ENCODE data around the gene ATXN1. TPM values are rescaled to one million over a fixed set of nuclear protein-coding genes. Genes with fewer than 3 reads are reported as not detected.

Gene ATXN1
- total and polyA plus RNA-seq, 2 of the 13 experiments (the other 11 are each of a cell fraction or from before 2014, with no cell fraction given), result 20.7 to 39.5 TPM

GRCh38 chr6:16654701-16655100 is 106.6 kb downstream of the ATXN1 start (continued):
- no peak for TF ChIP-seq ZNF609 (CRISPR knock-in tag; IDR thresholded peaks at IDR 0.05; ENCODE audit: borderline replicate concordance)
- TF ChIP-seq DRAP1 (CRISPR knock-in tag; IDR thresholded peaks at IDR 0.05), result no peak
- TF ChIP-seq ATF3 (CRISPR knock-in tag; IDR thresholded peaks at IDR 0.05), result no peak
- no peak for TF ChIP-seq MIER2 (CRISPR knock-in tag; IDR thresholded peaks at IDR 0.05)
- no peak for TF ChIP-seq ZNF205 (CRISPR knock-in tag; IDR thresholded peaks at IDR 0.05)
- no peak for TF ChIP-seq GFI1 (CRISPR knock-in tag; IDR thresholded peaks at IDR 0.05; ENCODE audit: borderline replicate concordance)

- Histone ChIP-seq H3K27ac (ENCODE audit: extremely low read length, insufficient read depth, low read length) (no peak overlapping the region), H4K20me1 (ENCODE audit: insufficient read depth, low read length) (no peaks in the 10 kb centered on the region), H3K9ac (ENCODE audit: insufficient read depth, low read depth, low read length) (no peak overlapping the region), H2AFZ (ENCODE audit: low read length) (no peak overlapping the region), H3K4me1 (ENCODE audit: insufficient read depth, low read length) (no peaks in the 10 kb centered on the region), H3K4me2 (ENCODE audit: low read depth, low read length) (no peak overlapping the region), H3K4me3 (replicated peaks in 1 of 3; ENCODE audit: insufficient read depth in 1 of 3, low read depth in 2 of 3, low read length in 3 of 3) (no peak overlapping the region), H3K79me2 (ENCODE audit: insufficient read depth, low read length) (no peaks in the 10 kb centered on the region), H3K36me3 (replicated peaks in 1 of 2; ENCODE audit: control insufficient read depth in 1 of 2, insufficient read depth in 2 of 2, low read length in 2 of 2) (peaks cover 22 to 46% of the 10 kb centered on the region in 2 experiments), H3K27me3 (ENCODE audit: control insufficient read depth in 1 of 2, insufficient read depth in 2 of 2, low read length in 2 of 2) (no peaks in the 10 kb centered on the region), H3K9me3 (ENCODE audit: low read length) (no peaks in the 10 kb centered on the region)
- POLR2A ChIA-PET, result no interaction called here
- no peak for DNase-seq (ENCODE audit: low spot score)
- CTCF ChIA-PET (ENCODE audit: low intra/inter-chr PET ratio, low total read pairs), result no interaction called here
- WGBS (ENCODE audit: low lambda C conversion rate), result 98% methylated on average over 5 of the region's 7 CpGs
- no TSS peak for BruUV-seq (replicated peaks)
- intact Hi-C loops (cut with micrococcal nuclease; ENCODE audit: unreplicated experiment), result no loop called here
- no peak for ATAC-seq
- in situ Hi-C loops (cut with HindIII; ENCODE audit: extremely low pct_ligation_motif_present, low pct_unique_long_range_greater_than_20kb), result no loop called here
- TF ChIP-seq ZNF609 (CRISPR knock-in tag; IDR thresholded peaks at IDR 0.05; ENCODE audit: borderline replicate concordance), result no peak
- no peak for FAIRE-seq
These were observed 108.0 kb downstream of the ATXN1 start for GRCh38 chr6:16653226-16653625.
